Liver (tissue), 9 donors: ENCODE results near the gene PALS2. TPM values are rescaled to one million over a fixed set of nuclear protein-coding genes. Genes with fewer than 3 reads are reported as not detected.
A peak's percentile ranks its signal among the peaks of the same experiment; 100 is the strongest.

Experiments
- DNase-seq: peaks from one replicate; pipeline ENCODE4 v3.0.0-alpha.2; 2017; ENCODE audit warnings: low spot score
- H3K27ac ChIP-seq, 2 donors: one replicate each; pipeline ENCODE4 v1.7.0; 2013; ENCODE audit warnings: inconsistent platforms in 2 of 2, low read length in 2 of 2, control low read depth in 1 of 2, low read depth in 1 of 2, mild to moderate bottlenecking in 1 of 2
- H3K27me3 ChIP-seq, 4 donors: one replicate each; pipeline versions ENCODE4 v1.6.1 to v1.7.0; 2013; ENCODE audit warnings: low read length in 3 of 4, inconsistent platforms in 1 of 4, mild to moderate bottlenecking in 1 of 4, moderate library complexity in 1 of 4; ENCODE audit not compliant: control insufficient read depth in 4 of 4, insufficient read depth in 4 of 4
- H3K36me3 ChIP-seq, 4 donors: one replicate each; pipeline versions ENCODE4 v1.6.1 to v1.7.0; 2013; ENCODE audit warnings: low read length in 3 of 4, mild to moderate bottlenecking in 3 of 4, low read depth in 1 of 4, moderate library complexity in 1 of 4; ENCODE audit not compliant: control insufficient read depth in 4 of 4, insufficient read depth in 3 of 4
- H3K4me1 ChIP-seq, 4 donors: one replicate each; pipeline versions ENCODE4 v1.6.1 to v1.7.0; 2013; ENCODE audit warnings: low read length in 3 of 4, mild to moderate bottlenecking in 3 of 4, moderate library complexity in 1 of 4; ENCODE audit not compliant: control insufficient read depth in 4 of 4, insufficient read depth in 4 of 4
- H3K4me3 ChIP-seq, 3 donors: one replicate each; pipeline versions ENCODE4 v1.6.1 to v1.7.0; 2013; ENCODE audit warnings: low read length in 3 of 3, control low read depth in 1 of 3, low read depth in 1 of 3, mild to moderate bottlenecking in 1 of 3
- H3K9ac ChIP-seq, 2 donors: one replicate each; pipeline ENCODE4 v1.7.0; 2013; ENCODE audit warnings: low read length in 2 of 2, mild to moderate bottlenecking in 2 of 2, moderate library complexity in 2 of 2, control low read depth in 1 of 2, low read depth in 1 of 2
- H3K9me3 ChIP-seq, 4 donors: one replicate each; pipeline versions ENCODE4 v1.6.1 to v1.7.0; 2013; ENCODE audit warnings: low read length in 3 of 4; ENCODE audit not compliant: control insufficient read depth in 4 of 4
- EGR1 ChIP-seq, 2 donors: IDR thresholded peaks; 2 replicates each; pipeline ENCODE4 v1.6.1; 2016 to 2018; ENCODE audit warnings: antibody characterized with exemption in 2 of 2, low read depth in 2 of 2
- FOXA1 ChIP-seq: IDR thresholded peaks from 2 replicates; pipeline ENCODE4 v1.6.1; 2016; ENCODE audit warnings: antibody characterized with exemption
- HNF4A ChIP-seq, 2 donors: conservative IDR thresholded peaks; 2 replicates each; pipeline ENCODE4 v1.6.1; 2016; ENCODE audit warnings: antibody characterized with exemption in 2 of 2, mild to moderate bottlenecking in 2 of 2
- HNF4G ChIP-seq: IDR thresholded peaks from 2 replicates; pipeline ENCODE4 v1.6.1; 2016; ENCODE audit warnings: antibody characterized with exemption
- JUND ChIP-seq, 2 donors: IDR thresholded peaks; 2 replicates each; pipeline ENCODE4 v1.6.1; 2016; ENCODE audit warnings: antibody characterized with exemption in 2 of 2
- NR2F2 ChIP-seq: IDR thresholded peaks from 2 replicates; pipeline ENCODE4 v1.6.1; 2016; ENCODE audit warnings: antibody characterized with exemption
- RAD21 ChIP-seq, 2 donors: IDR thresholded peaks; 2 replicates each; pipeline ENCODE4 v1.6.1; 2016; ENCODE audit warnings: antibody characterized with exemption in 2 of 2, mild to moderate bottlenecking in 2 of 2
- RXRA ChIP-seq, 2 donors: IDR thresholded peaks; 2 replicates each; pipeline ENCODE4 v1.6.1; 2017 to 2018; ENCODE audit warnings: antibody characterized with exemption in 2 of 2, mild to moderate bottlenecking in 1 of 2
- WGBS: extraction: QIAGEN DNeasy Blood & Tissue Kit; methylation state at CpG from one replicate; pipeline ENCODE4 v1.1.7; 2013; 5-methylcytosine and 5-hydroxymethylcytosine counted together
- polyA plus RNA-seq, 2 donors: library from polyadenylated mRNA; stranded (reverse) in 1 of 2; unstranded in 1 of 2; fragments of 200-250 nt in 1 of 2; fragments of >200 nt in 1 of 2; fragmentation: Nextera tagmentation in 1 of 2; extraction: Ambion mirVana in 1 of 2; gene quantifications; one replicate each; pipeline versions ENCODE4 v1.2.1 to v1.2.3, GENCODE V29; 2013 to 2015
- total RNA-seq, 2 donors: library from RNA; depleted of rRNA; stranded (reverse); fragments of >200 nt; gene quantifications; one replicate each; pipeline ENCODE4 v1.2.3, GENCODE V29; 2014
- TF ChIP-seq, protein P1 (sequence below): IDR thresholded peaks from 2 replicates; pipeline ENCODE4 v1.6.1; 2016; ENCODE audit warnings: antibody characterized with exemption
- TF ChIP-seq, protein P2 (sequence below): IDR thresholded peaks from 2 replicates; pipeline ENCODE4 v1.6.1; 2016; ENCODE audit warnings: antibody characterized with exemption
- TF ChIP-seq, protein P3 (sequence below): fragments of 150-350 bp; IDR thresholded peaks from 2 replicates; pipeline ENCODE4 v1.5.1; 2017; ENCODE audit warnings: improper control_type of control experiment, low read depth, low read length; ENCODE audit not compliant: missing input control
- donor health status: healthy.
- donor health status: healthy.
- donor health status: healthy.
- donor health status: healthy.
- donor health status: healthy.

The PALS2 gene, protein sequence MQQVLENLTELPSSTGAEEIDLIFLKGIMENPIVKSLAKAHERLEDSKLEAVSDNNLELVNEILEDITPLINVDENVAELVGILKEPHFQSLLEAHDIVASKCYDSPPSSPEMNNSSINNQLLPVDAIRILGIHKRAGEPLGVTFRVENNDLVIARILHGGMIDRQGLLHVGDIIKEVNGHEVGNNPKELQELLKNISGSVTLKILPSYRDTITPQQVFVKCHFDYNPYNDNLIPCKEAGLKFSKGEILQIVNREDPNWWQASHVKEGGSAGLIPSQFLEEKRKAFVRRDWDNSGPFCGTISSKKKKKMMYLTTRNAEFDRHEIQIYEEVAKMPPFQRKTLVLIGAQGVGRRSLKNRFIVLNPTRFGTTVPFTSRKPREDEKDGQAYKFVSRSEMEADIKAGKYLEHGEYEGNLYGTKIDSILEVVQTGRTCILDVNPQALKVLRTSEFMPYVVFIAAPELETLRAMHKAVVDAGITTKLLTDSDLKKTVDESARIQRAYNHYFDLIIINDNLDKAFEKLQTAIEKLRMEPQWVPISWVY
- total RNA-seq (10 to 100 TPM in 1 of 2 donors, 1 to 10 TPM in 1; 7.7 to 10.5 TPM), polyA plus RNA-seq (10 to 100 TPM in 1 of 2 donors, 1 to 10 TPM in 1; 6.0 to 10.1 TPM)

DNA sequence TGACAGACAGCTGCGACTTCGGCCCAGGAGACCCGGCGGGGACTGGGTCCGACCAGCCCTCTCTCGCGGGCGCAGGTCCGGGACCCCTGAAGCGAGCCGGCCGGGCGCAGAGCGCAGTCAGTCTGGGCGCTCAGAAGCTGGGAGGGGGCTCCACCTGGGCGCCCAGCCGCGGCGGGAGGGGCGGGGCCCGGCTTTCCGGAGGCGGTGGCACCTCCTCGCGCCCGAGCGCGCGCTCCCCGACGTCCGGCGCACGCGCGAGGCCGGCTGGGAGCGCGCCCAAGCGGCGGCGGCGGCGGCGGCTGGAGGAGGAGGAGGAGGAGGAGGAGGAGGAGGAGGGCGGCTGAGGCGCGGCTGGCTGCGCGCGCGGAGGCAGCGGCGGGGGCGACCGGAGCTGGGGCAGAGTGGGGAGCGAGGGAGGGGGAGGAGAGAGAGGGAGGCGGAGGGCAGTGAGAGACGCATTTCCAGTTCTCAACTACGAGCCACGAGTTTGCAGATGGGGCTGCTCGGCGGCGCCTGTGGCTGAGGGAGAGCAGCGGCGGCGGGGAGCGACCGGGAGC lies at the start of gene PALS2:
Gene PALS2, plus strand, starts transcription at position 456 of the 557 bp plus-strand sequence. CDS start 50,216 bp downstream, outside the sequence.
- H3K27me3 ChIP-seq = no peaks in the 10 kb centered on the region

DNA sequence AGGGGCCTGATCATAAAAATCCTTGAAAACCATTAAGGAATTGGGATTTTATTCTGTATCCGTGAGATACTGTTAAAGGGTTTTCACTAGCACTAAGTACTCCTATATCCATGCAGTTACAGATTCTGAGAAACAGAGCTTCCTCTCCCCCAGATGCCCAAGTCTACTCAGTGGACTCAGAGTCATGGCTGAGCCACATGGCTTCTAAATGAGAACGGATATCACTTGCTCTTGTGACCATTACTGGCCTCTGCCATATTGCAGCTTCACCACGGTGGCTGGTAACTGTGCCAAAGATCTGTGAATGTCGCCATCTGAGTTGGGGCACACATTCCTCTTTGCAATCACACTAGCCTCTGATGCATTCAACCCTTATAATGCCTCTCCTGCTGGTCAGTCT lies 42.0 kb upstream of the PALS2 start:
- Histone ChIP-seq H3K9ac (no peak overlapping the region), H3K9me3 (no peaks in the 10 kb centered on the region), H3K36me3 (no peaks in the 10 kb centered on the region), H3K4me3 (no peak overlapping the region), H3K27me3 (no peaks in the 10 kb centered on the region), H3K27ac (no peak overlapping the region), H3K4me1 (no peaks in the 10 kb centered on the region)
- WGBS = 84% methylated on average over 4 of the region's 4 CpGs
- TF ChIP-seq HNF4G (no peak), FOXA1 (no peak), NR2F2 (no peak), RAD21 (IDR thresholded peaks at IDR 0.05) (no peak), RXRA (IDR thresholded peaks at IDR 0.05) (no peak), JUND (IDR thresholded peaks at IDR 0.05) (no peak), HNF4A (conservative IDR thresholded peaks at IDR 0.05) (no peak), EGR1 (IDR thresholded peaks at IDR 0.05; ENCODE audit: low read depth in 2 of 2) (no peak)
- TF ChIP-seq, protein P1, sequence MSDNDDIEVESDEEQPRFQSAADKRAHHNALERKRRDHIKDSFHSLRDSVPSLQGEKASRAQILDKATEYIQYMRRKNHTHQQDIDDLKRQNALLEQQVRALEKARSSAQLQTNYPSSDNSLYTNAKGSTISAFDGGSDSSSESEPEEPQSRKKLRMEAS = no peak
- TF ChIP-seq, protein P2, sequence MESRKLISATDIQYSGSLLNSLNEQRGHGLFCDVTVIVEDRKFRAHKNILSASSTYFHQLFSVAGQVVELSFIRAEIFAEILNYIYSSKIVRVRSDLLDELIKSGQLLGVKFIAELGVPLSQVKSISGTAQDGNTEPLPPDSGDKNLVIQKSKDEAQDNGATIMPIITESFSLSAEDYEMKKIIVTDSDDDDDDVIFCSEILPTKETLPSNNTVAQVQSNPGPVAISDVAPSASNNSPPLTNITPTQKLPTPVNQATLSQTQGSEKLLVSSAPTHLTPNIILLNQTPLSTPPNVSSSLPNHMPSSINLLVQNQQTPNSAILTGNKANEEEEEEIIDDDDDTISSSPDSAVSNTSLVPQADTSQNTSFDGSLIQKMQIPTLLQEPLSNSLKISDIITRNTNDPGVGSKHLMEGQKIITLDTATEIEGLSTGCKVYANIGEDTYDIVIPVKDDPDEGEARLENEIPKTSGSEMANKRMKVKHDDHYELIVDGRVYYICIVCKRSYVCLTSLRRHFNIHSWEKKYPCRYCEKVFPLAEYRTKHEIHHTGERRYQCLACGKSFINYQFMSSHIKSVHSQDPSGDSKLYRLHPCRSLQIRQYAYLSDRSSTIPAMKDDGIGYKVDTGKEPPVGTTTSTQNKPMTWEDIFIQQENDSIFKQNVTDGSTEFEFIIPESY = no peak
- TF ChIP-seq, protein P3, sequence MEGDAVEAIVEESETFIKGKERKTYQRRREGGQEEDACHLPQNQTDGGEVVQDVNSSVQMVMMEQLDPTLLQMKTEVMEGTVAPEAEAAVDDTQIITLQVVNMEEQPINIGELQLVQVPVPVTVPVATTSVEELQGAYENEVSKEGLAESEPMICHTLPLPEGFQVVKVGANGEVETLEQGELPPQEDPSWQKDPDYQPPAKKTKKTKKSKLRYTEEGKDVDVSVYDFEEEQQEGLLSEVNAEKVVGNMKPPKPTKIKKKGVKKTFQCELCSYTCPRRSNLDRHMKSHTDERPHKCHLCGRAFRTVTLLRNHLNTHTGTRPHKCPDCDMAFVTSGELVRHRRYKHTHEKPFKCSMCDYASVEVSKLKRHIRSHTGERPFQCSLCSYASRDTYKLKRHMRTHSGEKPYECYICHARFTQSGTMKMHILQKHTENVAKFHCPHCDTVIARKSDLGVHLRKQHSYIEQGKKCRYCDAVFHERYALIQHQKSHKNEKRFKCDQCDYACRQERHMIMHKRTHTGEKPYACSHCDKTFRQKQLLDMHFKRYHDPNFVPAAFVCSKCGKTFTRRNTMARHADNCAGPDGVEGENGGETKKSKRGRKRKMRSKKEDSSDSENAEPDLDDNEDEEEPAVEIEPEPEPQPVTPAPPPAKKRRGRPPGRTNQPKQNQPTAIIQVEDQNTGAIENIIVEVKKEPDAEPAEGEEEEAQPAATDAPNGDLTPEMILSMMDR = no peak
- DNase-seq = no peak

More for the DNA sequence above, at the start of gene PALS2:
- Histone ChIP-seq H3K36me3 (no peaks in the 10 kb centered on the region), H3K9me3 (no peaks in the 10 kb centered on the region), H3K27ac (peak within 1 kb of the TSS; percentile 85 to 89), H3K4me1 (peaks cover 7 to 21% (median 12%) of the 10 kb centered on the region in 4 donors), H3K9ac (peak within 1 kb of the TSS; percentile 82 to 89), H3K4me3 (peak within 1 kb of the TSS; percentile 85 to 99 (median 85))
- WGBS = under 1% methylated on average over 69 of the region's 69 CpGs
- TF ChIP-seq NR2F2 (no peak), RXRA (IDR thresholded peaks at IDR 0.05) (no peak)
- TF ChIP-seq, protein P3 = no peak
- peak; percentile 71 for DNase-seq
